ENCODE measurements around the gene TBP. TPM values are rescaled to one million over a fixed set of nuclear protein-coding genes. Genes with fewer than 3 reads are reported as not detected.

Gene TBP
- total RNA-seq, 1 experiment from 2014 or later = 20.6 TPM

DNA sequence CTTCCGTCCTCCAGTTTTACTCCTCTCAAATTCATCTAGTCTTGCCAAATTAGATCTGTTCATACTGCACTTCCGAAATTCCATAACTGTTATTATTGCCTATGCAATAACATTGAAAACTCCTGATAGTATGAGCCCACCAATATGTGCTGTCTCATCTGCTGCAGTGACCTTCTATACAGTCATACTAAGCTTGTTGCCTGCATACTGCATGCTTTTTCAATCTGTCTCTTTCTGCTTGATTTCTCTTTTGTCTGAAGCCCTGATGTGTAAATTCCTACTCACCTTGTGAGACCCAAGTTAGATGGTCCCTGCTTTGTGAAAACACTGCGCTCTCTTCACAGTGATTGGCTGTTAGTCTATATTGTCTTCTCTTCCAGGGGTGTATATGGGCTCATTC, 1.1 kb downstream of the TBP start:
- TF ChIP-seq HMGA2 (CRISPR knock-in tag; IDR thresholded peaks at IDR 0.05) (no peak), JAZF1 (CRISPR knock-in tag; IDR thresholded peaks at IDR 0.05) (no peak), ZNF671 (CRISPR knock-in tag; IDR thresholded peaks at IDR 0.05) (no peak), CREM (CRISPR knock-in tag; IDR thresholded peaks at IDR 0.05) (no peak), ZNF232 (CRISPR knock-in tag; IDR thresholded peaks at IDR 0.05) (no peak), GRHL2 (CRISPR knock-in tag; IDR thresholded peaks at IDR 0.05; ENCODE audit: insufficient replicate concordance, severe bottlenecking) (no peak), MXD4 (CRISPR knock-in tag; IDR thresholded peaks at IDR 0.05; ENCODE audit: borderline replicate concordance) (no peak), SMAD3 (CRISPR knock-in tag; IDR thresholded peaks at IDR 0.05; ENCODE audit: borderline replicate concordance) (no peak), FOXJ3 (CRISPR knock-in tag; IDR thresholded peaks at IDR 0.05; ENCODE audit: borderline replicate concordance) (no peak), NR2C2 (CRISPR knock-in tag; IDR thresholded peaks at IDR 0.05) (no peak)
- ChIA-PET CTCF (no interaction called here), POLR2A (no interaction called here)
- DNase-seq (ENCODE audit: low spot score) (no peak), ATAC-seq (no peak)
- H3K4me1 Mint-ChIP-seq = peaks cover 9% of the 10 kb centered on the region
- peaks cover 22% of the 10 kb centered on the region for H3K36me3 Mint-ChIP-seq
- no peaks in the 10 kb centered on the region for H3K9me3 Mint-ChIP-seq
- H3K4me3 Mint-ChIP-seq = no peak overlapping the region
- H3K27me3 Mint-ChIP-seq (ENCODE audit: low read depth) = no peaks in the 10 kb centered on the region
- H3K27ac Mint-ChIP-seq = no peak overlapping the region

DNA sequence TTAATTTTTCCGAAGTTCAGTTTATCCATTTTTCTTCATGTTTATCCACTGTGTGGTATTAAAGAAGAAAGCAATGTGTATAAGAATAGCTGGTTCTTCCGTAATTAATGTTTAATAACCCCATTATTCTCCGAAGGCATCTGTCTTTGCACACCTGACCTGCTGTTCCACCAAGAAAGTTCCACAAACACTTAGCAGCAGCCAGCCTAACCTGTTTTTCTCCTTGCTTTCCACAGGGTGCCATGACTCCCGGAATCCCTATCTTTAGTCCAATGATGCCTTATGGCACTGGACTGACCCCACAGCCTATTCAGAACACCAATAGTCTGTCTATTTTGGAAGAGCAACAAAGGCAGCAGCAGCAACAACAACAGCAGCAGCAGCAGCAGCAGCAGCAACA, 7.4 kb downstream of the TBP start:
- Mint-ChIP-seq H3K4me3 (no peak overlapping the region), H3K27ac (no peak overlapping the region), H3K9me3 (no peaks in the 10 kb centered on the region), H3K4me1 (no peaks in the 10 kb centered on the region), H3K36me3 (peaks cover 55% of the 10 kb centered on the region), H3K27me3 (ENCODE audit: low read depth) (no peaks in the 10 kb centered on the region)
- DNase-seq (ENCODE audit: low spot score) (no peak), ATAC-seq (no peak)
- ChIA-PET CTCF (no interaction called here), POLR2A (no interaction called here)
- TF ChIP-seq TP53 (CRISPR knock-in tag; IDR thresholded peaks at IDR 0.05) (no peak), FOXJ3 (CRISPR knock-in tag; IDR thresholded peaks at IDR 0.05; ENCODE audit: borderline replicate concordance) (no peak), ATF1 (CRISPR knock-in tag; IDR thresholded peaks at IDR 0.05) (no peak), TEAD1 (CRISPR knock-in tag; IDR thresholded peaks at IDR 0.05) (no peak), ZNF396 (CRISPR knock-in tag; IDR thresholded peaks at IDR 0.05; ENCODE audit: borderline replicate concordance) (no peak), JAZF1 (CRISPR knock-in tag; IDR thresholded peaks at IDR 0.05) (no peak), ZNF263 (CRISPR knock-in tag; IDR thresholded peaks at IDR 0.05; ENCODE audit: low read depth) (no peak), ETV6 (CRISPR knock-in tag; IDR thresholded peaks at IDR 0.05) (no peak)
- TF ChIP-seq, protein P1, sequence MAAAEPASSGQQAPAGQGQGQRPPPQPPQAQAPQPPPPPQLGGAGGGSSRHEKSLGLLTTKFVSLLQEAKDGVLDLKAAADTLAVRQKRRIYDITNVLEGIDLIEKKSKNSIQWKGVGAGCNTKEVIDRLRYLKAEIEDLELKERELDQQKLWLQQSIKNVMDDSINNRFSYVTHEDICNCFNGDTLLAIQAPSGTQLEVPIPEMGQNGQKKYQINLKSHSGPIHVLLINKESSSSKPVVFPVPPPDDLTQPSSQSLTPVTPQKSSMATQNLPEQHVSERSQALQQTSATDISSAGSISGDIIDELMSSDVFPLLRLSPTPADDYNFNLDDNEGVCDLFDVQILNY (CRISPR knock-in tag; IDR thresholded peaks at IDR 0.05) = no peak
- TF ChIP-seq, protein P2, sequence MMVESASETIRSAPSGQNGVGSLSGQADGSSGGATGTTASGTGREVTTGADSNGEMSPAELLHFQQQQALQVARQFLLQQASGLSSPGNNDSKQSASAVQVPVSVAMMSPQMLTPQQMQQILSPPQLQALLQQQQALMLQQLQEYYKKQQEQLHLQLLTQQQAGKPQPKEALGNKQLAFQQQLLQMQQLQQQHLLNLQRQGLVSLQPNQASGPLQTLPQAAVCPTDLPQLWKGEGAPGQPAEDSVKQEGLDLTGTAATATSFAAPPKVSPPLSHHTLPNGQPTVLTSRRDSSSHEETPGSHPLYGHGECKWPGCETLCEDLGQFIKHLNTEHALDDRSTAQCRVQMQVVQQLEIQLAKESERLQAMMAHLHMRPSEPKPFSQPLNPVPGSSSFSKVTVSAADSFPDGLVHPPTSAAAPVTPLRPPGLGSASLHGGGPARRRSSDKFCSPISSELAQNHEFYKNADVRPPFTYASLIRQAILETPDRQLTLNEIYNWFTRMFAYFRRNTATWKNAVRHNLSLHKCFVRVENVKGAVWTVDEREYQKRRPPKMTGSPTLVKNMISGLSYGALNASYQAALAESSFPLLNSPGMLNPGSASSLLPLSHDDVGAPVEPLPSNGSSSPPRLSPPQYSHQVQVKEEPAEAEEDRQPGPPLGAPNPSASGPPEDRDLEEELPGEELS (CRISPR knock-in tag; IDR thresholded peaks at IDR 0.05) = no peak
- TF ChIP-seq, protein P3, sequence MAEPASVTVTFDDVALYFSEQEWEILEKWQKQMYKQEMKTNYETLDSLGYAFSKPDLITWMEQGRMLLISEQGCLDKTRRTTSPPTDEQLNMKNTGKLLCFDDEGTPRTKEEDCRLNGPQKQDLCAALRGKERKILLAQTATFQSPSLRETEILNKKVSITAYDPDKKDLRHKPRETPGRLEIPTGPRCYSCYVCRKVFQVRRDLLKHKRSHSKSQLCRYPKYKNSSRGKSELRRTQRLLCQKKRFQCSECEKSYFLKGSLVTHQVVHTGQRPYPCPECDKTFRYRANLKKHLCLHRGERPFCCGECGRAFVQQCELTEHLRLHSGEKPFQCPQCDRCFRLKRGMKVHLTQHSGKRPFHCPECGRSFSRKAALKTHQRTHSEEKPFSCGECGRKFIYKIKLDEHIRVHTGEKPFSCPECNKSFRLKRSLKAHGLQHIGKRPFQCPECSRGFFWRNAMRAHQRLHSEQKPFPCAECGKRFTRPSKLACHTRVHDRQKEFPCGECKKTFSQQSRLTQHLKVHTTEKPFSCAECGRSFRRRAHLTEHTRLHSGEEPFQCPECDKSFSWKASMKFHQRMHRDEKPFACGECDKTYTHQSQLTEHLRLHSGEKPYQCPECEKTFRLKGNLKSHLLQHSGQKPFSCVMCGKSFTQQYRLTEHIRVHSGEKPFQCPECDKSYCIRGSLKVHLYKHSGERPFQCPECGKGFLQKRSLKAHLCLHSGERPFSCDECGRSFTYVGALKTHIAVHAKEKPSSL (CRISPR knock-in tag; conservative IDR thresholded peaks at IDR 0.05) = no peak
- TF ChIP-seq, protein P4, sequence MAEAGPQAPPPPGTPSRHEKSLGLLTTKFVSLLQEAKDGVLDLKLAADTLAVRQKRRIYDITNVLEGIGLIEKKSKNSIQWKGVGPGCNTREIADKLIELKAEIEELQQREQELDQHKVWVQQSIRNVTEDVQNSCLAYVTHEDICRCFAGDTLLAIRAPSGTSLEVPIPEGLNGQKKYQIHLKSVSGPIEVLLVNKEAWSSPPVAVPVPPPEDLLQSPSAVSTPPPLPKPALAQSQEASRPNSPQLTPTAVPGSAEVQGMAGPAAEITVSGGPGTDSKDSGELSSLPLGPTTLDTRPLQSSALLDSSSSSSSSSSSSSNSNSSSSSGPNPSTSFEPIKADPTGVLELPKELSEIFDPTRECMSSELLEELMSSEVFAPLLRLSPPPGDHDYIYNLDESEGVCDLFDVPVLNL (CRISPR knock-in tag; IDR thresholded peaks at IDR 0.05; ENCODE audit: borderline replicate concordance, low read depth) = no peak
